ENCODE measurements around the gene ERMAP. TPM values are rescaled to one million over a fixed set of nuclear protein-coding genes. Genes with fewer than 3 reads are reported as not detected.

Gene ERMAP
- total and polyA plus RNA-seq, 2 of the 8 experiments (the other 6 are each of a cell fraction or from before 2014, with no cell fraction given) = 2.5 to 3.9 TPM

DNA sequence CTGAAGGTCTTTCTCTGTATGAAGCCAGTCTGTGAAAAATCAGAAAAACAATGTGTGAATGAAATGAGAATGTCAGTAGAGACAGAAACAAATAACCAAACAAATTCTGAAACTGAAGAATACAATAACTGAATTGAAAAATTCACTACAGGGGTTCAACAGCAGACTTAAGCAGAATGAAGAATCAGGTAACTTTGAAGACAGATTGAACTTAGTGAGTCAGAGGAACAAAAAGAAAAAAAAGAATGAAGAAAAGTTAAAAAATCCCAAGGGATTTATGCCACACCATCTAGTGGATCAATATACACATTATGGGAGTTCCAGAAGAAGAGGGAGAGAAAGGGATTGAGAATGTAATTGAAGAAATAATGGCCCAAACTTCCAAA is 44.1 kb downstream of the ERMAP start (continued):
- TF ChIP-seq KDM1A (IDR thresholded peaks at IDR 0.05; ENCODE audit: borderline replicate concordance, low read length) = no peak
- no peak for TF ChIP-seq USF2 (IDR thresholded peaks at IDR 0.05; ENCODE audit: low read length)
- no peak for TF ChIP-seq JUND (IDR thresholded peaks at IDR 0.05; ENCODE audit: low read length)
- TF ChIP-seq TEAD4 (IDR thresholded peaks at IDR 0.05; ENCODE audit: low read depth, low read length) = no peak
- no peak for TF ChIP-seq SAP30 (IDR thresholded peaks at IDR 0.05; ENCODE audit: insufficient read depth, insufficient replicate concordance, low read length)
- no peak for TF ChIP-seq POLR2AphosphoS5 (IDR thresholded peaks at IDR 0.05; ENCODE audit: low read depth, low read length)
- TF ChIP-seq NANOG (IDR thresholded peaks at IDR 0.05; ENCODE audit: insufficient read depth, low read depth, low read length, poor library complexity, severe bottlenecking) = no peak

All from H1 (cell line).